Gastrocnemius medialis (tissue), 4 donors: ENCODE results near the gene ZBTB7C.

Experiments used
- CTCF ChIP-seq, 5 experiments: fragments of 450-650 bp in 3 of 5; fragments of 200-600 bp in 2 of 5; sonication (generic) in 2 of 5; IDR thresholded peaks in 4 of 5; conservative IDR thresholded peaks in 1 of 5; 1 replicate in 4 of 5; 2 replicates in 1 of 5; pipeline ENCODE4 v1.5.1; 2016 to 2019; ENCODE audit warnings: antibody characterized with exemption in 5 of 5, mild to moderate bottlenecking in 3 of 5, moderate library complexity in 3 of 5
- POLR2A ChIP-seq, 2 donors: fragments of 450-650 bp; IDR thresholded peaks; one replicate each; pipeline ENCODE4 v1.6.1; 2017; ENCODE audit warnings: antibody characterized with exemption in 2 of 2, mild to moderate bottlenecking in 2 of 2, moderate library complexity in 2 of 2

- TF ChIP-seq POLR2A (IDR thresholded peaks at IDR 0.05), result no peak
- no peak for TF ChIP-seq CTCF (IDR thresholded peaks at IDR 0.05 in 4 of 5, conservative IDR thresholded peaks at IDR 0.05 in 1 of 5)
These were observed 425.2 kb downstream of the ZBTB7C start for GRCh38 chr18:47983946-47984345.
